Sigmoid colon (tissue), 4 donors: ENCODE measurements around the gene MAP4K4.

ENCODE experiments used
- POLR2A ChIP-seq, 2 donors: fragments of 450-650 bp; IDR thresholded peaks; one replicate each; pipeline ENCODE4 v1.6.1; 2016; ENCODE audit warnings: antibody characterized with exemption in 2 of 2, mild to moderate bottlenecking in 2 of 2, moderate library complexity in 2 of 2
- POLR2AphosphoS5 ChIP-seq, 4 donors: sonication (generic); formaldehyde crosslinking; IDR thresholded peaks; one replicate each; pipeline ENCODE4 v1.6.1; 2017; ENCODE audit warnings: antibody characterized with exemption in 4 of 4
- TF ChIP-seq, protein P1 (sequence below), 4 experiments: fragments of 450-650 bp in 3 of 4; fragments of 200-600 bp in 1 of 4; IDR thresholded peaks; one replicate each; pipeline ENCODE4 v1.5.1; 2016 to 2019; ENCODE audit warnings: antibody characterized with exemption in 4 of 4, mild to moderate bottlenecking in 3 of 4, moderate library complexity in 2 of 4

DNA sequence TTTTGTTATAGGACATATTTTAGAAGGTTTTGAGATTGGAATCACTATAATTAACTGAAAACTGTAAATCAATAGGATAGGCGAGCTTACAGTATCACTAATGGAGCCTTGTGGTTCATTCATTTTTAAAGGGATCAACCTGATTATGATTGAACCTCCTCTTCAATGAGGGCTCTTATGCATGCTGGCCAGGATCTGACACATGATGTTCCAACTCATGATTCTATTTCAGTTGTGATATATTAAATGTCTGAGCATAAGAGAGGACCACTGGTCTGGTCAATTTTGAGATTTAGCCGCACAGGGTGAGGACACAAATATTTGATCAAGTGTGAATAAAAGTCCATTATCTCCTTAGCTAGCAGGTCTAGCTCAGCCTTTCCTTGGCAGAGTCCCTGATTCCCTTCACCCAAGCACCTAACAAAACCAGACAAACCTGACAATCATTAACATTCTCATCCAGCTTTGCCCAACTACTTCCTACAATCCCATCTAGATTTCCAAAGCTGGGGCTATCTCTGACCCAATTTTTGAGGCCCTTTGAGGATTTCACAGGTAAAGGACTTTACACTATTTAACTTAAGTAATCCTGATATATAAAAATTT, 6.9 kb upstream of the MAP4K4 start:
- TF ChIP-seq, protein P1, sequence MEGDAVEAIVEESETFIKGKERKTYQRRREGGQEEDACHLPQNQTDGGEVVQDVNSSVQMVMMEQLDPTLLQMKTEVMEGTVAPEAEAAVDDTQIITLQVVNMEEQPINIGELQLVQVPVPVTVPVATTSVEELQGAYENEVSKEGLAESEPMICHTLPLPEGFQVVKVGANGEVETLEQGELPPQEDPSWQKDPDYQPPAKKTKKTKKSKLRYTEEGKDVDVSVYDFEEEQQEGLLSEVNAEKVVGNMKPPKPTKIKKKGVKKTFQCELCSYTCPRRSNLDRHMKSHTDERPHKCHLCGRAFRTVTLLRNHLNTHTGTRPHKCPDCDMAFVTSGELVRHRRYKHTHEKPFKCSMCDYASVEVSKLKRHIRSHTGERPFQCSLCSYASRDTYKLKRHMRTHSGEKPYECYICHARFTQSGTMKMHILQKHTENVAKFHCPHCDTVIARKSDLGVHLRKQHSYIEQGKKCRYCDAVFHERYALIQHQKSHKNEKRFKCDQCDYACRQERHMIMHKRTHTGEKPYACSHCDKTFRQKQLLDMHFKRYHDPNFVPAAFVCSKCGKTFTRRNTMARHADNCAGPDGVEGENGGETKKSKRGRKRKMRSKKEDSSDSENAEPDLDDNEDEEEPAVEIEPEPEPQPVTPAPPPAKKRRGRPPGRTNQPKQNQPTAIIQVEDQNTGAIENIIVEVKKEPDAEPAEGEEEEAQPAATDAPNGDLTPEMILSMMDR (IDR thresholded peaks at IDR 0.05) = no peak
- TF ChIP-seq POLR2AphosphoS5 (IDR thresholded peaks at IDR 0.05) (no peak), POLR2A (IDR thresholded peaks at IDR 0.05) (no peak)
